ENCODE measurements around the gene CREBBP.

The CREBBP gene

GRCh38 chr16:3879258-3879886, 1.1 kb downstream of the CREBBP start:
- no peak for FAIRE-seq

DNA sequence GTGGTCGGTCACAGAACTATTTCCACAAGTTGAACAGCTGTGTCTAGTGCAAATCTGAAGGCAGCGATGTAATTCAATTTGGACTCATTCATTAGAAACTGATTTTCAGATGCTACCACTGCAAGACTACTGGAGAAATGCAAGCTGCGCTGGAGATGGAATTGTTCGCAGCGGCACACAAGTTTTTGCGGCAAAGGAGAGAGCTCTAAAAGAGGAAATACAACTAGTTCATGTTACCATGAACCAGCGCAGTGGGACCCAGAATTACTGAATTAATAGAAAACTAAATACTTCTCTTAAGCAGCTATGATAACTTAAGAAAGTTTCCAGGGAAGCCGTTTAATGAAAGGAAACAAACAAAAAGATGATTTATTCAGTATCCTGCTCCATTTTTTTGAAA, 1.9 kb downstream of the CREBBP start:
- peak; percentile 43 for FAIRE-seq

- FAIRE-seq = no peak
Observed at GRCh38 chr16:3876695-3877094, 3.8 kb downstream of the CREBBP start.

DNA sequence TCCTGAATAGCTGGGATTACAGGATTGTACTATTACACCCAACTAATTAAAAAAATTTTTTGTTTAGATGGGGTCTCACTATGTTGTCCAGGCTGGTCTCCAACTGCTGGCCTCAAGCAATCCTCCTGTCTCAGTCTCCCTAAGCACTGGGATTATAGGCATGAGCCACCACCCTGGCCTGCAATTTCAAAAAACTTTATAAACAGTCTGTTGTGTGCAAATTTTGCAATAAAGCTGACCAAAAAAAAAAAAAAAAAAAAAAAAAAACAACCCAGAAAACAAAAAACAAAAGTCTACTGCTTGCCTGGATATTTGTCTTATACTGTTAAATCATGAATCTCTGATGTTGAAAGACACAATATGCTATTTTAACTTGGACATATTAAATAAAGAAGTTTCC, 4.4 kb downstream of the CREBBP start:
- FAIRE-seq = no peak

GRCh38 chr16:3874794-3875692, 5.5 kb downstream of the CREBBP start:
- no peak for FAIRE-seq

DNA sequence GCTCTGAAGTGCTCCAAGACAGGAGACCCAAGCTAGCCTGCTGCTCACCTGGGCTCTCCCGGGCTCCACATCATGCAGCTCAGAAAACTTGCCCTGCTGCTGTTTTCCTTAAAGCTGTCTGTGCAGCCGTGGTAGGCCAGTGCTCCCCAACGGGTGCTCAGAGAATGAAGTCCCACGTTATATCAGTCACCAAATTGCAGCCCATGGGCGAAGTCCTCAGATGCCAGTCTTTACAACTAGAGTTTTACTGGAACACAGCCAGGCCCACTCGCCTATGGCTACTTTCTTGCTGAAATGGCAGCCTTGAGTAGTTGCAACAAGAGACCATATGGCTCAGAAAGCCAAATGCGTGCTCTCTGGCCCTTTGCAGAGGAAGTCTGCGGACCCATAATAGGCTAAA, 6.3 kb downstream of the CREBBP start:
- no peak for FAIRE-seq

- FAIRE-seq = no peak
Observed at GRCh38 chr16:3873482-3874173, 6.9 kb downstream of the CREBBP start.

DNA sequence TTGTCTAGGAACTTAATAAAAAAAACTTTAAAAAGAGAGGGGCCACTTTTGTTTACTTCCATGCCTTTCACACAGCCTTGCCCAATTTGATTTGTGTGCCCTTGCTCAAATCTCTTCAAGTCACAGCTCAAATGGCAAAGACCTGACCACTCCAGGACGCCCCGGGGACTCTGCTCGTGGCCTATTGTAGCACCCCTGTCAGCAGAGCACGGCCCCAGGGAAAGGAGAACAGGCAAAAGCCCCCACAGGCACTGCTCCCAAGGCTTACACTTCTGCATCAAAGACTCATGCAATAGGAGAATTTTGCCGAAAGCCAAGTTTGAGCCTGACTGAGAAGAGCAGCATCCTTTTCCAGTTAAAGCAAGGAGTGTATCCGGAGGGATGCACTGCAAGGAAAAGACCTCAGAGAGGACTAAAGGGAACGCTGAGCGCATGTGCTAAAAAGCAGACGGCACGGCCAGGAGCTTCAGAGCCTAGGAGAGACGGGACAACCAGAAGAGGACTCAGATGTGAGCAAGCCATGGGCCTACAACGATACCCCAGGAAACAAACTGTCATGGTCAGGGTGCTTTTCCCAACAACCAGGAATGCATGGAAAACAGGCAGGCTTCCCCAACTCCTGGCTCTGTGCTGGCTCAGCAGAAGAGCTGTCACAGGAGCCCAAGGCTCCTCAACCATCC, 8.2 kb downstream of the CREBBP start:
- FAIRE-seq = no peak

DNA sequence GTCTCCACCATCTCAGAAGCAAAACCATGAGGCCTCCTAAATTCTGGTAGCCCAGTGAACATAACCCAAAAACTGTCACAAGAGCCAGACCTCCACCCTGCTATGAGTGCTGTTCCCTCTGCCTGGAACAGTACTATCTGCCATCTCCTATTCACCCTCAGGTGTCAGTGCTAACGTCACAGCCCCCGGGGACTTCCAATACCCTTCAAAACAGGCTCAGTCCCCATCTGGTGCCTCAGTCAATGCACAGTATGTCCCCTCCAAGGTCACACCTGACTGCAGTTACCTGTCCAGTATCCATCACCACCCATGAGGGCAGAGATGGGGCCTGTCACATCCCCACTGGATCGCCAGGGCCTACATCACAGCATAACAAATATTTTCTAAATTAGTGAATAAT, 11.5 kb downstream of the CREBBP start:
- no peak for FAIRE-seq

GRCh38 chr16:3868556-3868955, 12.0 kb downstream of the CREBBP start:
- no peak for FAIRE-seq

- FAIRE-seq = no peak
Observed at GRCh38 chr16:3866703-3867431, 13.6 kb downstream of the CREBBP start.

DNA sequence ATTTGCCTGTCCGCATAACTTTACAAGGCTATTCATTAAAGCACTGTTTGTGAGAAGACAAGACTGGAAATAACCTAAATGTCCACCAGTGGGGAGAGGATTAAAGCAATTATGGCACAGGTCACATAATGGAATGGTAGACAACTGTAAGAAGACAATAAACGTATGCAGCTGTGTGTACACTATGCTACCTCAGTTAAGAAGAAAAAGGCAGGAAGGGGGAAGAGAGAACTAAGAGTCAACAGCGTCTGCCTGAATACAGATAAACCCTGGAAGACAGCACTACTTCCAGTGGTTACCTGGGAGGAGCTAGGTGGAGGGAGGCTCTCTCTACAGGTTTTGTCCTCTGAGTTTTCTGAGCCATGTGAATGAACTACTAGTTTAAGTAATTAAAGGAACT, 15.3 kb downstream of the CREBBP start:
- no peak for FAIRE-seq

DNA sequence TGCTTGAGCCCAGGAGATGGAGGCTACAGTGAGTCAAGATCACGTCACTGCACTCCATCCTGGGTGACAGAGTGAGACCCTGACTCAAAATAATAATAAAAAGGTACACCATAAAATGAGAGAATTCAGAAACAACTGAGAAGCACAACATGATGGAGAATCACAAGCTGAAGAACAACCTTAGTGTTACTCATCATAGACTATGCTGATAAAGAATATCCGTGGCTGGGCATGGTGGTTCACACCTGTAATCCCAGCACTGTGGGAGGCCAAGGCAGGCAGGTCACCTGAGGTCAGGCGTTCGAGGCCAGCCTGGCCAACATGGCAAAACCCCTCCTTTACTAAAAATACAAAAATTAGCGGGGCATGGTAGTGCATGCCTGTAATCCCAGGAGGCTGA, 16.0 kb downstream of the CREBBP start:
- no peak for FAIRE-seq

- FAIRE-seq = no peak
Observed at GRCh38 chr16:3863587-3863986, 16.9 kb downstream of the CREBBP start.

GRCh38 chr16:3861808-3862451, 18.6 kb downstream of the CREBBP start:
- no peak for FAIRE-seq

DNA sequence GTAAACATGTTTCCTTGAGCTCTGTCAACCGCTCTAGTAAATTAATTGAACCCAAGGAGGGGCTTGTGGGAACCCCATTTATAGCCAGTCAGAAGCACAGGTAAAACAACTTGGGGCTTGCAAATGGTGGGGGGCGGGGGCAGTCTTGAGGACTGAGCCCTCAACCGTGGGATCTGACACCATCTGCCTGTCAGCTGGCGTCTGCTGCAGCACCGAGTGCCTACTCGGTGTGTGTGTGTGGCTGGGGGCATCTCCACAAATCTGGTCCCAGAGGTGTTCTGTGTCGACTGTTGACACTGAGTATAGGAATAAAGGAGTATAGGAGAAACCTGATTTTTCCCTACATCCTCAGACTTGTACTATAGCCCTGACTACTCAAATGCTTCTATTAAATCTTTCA, 20.6 kb downstream of the CREBBP start:
- no peak for FAIRE-seq

- FAIRE-seq = no peak
Observed at GRCh38 chr16:3858801-3859200, 21.7 kb downstream of the CREBBP start.

- FAIRE-seq = no peak
Observed at GRCh38 chr16:3857189-3858043, 23.1 kb downstream of the CREBBP start.

- FAIRE-seq = no peak
Observed at GRCh38 chr16:3856367-3857141, 24.0 kb downstream of the CREBBP start.
